BJ (cell line): ENCODE data around the gene PODXL. TPM values are rescaled to one million over a fixed set of nuclear protein-coding genes. Genes with fewer than 3 reads are reported as not detected.

Source experiments
- CTCF ChIA-PET: fragments of 350-600 bp; formaldehyde crosslinking; extraction: SDS; loops from one replicate; lab custom pipeline; 2021; ENCODE audit warnings: antibody characterized with exemption, inconsistent platforms; lab: Yijun Ruan, JAX
- POLR2A ChIA-PET: fragments of 300-600 bp; sonication (Branson Sonifier 250); formaldehyde crosslinking; extraction: SDS; loops from one replicate; lab custom pipeline; 2021; ENCODE audit warnings: antibody characterized with exemption; lab: Charles Lee
- DNase-seq: peaks from one replicate; pipeline ENCODE4 v3.0.0-alpha.2; 2011; ENCODE audit warnings: low read depth
- H3K27me3 ChIP-seq: 2 replicates; pipeline ENCODE4 v1.6.0; 2011; ENCODE audit warnings: low read length; ENCODE audit not compliant: control insufficient read depth, insufficient read depth
- H3K36me3 ChIP-seq: 2 replicates; pipeline ENCODE4 v1.5.1; 2011; ENCODE audit warnings: low read length; ENCODE audit not compliant: control insufficient read depth, insufficient read depth
- H3K4me3 ChIP-seq: 2 replicates; pipeline ENCODE4 v1.5.1; 2011; ENCODE audit warnings: low read depth, mild to moderate bottlenecking, control low read depth, low read length
- polyA plus RNA-seq: library from polyadenylated mRNA; depleted of rRNA; stranded (reverse); fragments of >200 nt; gene quantifications from 2 replicates; pipeline ENCODE4 v1.2.3, GENCODE V29; 2011
- TF ChIP-seq, protein P1 (sequence below): IDR thresholded peaks from 2 replicates; pipeline ENCODE4 v1.5.1; 2011; ENCODE audit warnings: low read depth, mild to moderate bottlenecking, control low read depth, inconsistent platforms, low read length, moderate library complexity; ENCODE audit not compliant: insufficient read depth

PODXL gene
- polyA plus RNA-seq, 1 experiment = 0.53 TPM

GRCh38 chr7:131495669-131496498 is 60.5 kb downstream of the PODXL start:
- DNase-seq = no peak
- H3K36me3 ChIP-seq = peaks cover 1% of the 10 kb centered on the region; the same call in 1 of the 2 replicates
- no peaks in the 10 kb centered on the region for H3K27me3 ChIP-seq
- POLR2A ChIA-PET = no interaction called here
- no peak overlapping the region for H3K4me3 ChIP-seq
- TF ChIP-seq, protein P1, sequence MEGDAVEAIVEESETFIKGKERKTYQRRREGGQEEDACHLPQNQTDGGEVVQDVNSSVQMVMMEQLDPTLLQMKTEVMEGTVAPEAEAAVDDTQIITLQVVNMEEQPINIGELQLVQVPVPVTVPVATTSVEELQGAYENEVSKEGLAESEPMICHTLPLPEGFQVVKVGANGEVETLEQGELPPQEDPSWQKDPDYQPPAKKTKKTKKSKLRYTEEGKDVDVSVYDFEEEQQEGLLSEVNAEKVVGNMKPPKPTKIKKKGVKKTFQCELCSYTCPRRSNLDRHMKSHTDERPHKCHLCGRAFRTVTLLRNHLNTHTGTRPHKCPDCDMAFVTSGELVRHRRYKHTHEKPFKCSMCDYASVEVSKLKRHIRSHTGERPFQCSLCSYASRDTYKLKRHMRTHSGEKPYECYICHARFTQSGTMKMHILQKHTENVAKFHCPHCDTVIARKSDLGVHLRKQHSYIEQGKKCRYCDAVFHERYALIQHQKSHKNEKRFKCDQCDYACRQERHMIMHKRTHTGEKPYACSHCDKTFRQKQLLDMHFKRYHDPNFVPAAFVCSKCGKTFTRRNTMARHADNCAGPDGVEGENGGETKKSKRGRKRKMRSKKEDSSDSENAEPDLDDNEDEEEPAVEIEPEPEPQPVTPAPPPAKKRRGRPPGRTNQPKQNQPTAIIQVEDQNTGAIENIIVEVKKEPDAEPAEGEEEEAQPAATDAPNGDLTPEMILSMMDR = no peak
- CTCF ChIA-PET = interaction anchor here (0.7 kb wide), 1 partner anchor 24 kb away, joined by 3 read pairs; no protein-coding TSS in a partner anchor

- POLR2A ChIA-PET = no interaction called here
- DNase-seq = no peak
- TF ChIP-seq, protein P1 = no peak
- Histone ChIP-seq H3K36me3 (peaks cover 1% of the 10 kb centered on the region; the same call in 1 of the 2 replicates), H3K4me3 (no peak overlapping the region), H3K27me3 (no peaks in the 10 kb centered on the region)
- CTCF ChIA-PET = interaction anchor here (1.0 to 2.0 kb wide), 3 partner anchors 13 to 43 kb away, joined by 3 to 7 read pairs (median 6); no protein-coding TSS in a partner anchor
These were observed 62.2 kb downstream of the PODXL start for GRCh38 chr7:131494182-131494581.

GRCh38 chr7:131493581-131493980 is 62.8 kb downstream of the PODXL start:
- ChIA-PET CTCF (interaction anchor here (1.0 to 2.0 kb wide), 3 partner anchors 13 to 44 kb away, joined by 3 to 7 read pairs (median 6); no protein-coding TSS in a partner anchor), POLR2A (no interaction called here)
- H3K4me3 ChIP-seq = no peak overlapping the region
- DNase-seq = no peak
- H3K36me3 ChIP-seq = peaks cover 1% of the 10 kb centered on the region; the same call in 1 of the 2 replicates
- TF ChIP-seq, protein P1 = no peak
- H3K27me3 ChIP-seq = no peaks in the 10 kb centered on the region

DNA sequence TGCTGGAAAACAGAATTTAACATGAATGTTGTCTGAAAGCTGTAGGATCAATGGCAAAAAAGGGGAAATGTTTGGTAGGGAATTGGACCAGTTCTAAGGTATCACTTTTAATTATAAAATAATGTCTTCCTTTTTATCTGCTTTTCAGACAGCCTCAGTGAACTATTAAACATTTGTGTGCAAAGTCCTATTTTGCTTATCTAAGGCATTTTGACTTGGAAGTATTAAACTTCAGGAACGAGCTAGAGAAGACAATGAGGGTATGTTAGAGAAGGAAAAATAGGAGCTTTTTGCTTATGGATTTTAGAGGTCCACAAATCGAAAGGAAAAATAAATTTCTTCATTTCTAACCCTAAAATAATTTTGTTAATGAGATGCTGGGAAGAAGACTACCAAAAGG is 63.3 kb downstream of the PODXL start:
- POLR2A ChIA-PET = no interaction called here
- Histone ChIP-seq H3K27me3 (no peaks in the 10 kb centered on the region), H3K36me3 (peaks cover 1% of the 10 kb centered on the region; the same call in 1 of the 2 replicates), H3K4me3 (no peak overlapping the region)
- TF ChIP-seq, protein P1 = no peak
- no peak for DNase-seq
- CTCF ChIA-PET = interaction anchor here (2.0 kb wide), 1 partner anchor 20 kb away, joined by 7 read pairs; no protein-coding TSS in a partner anchor

DNA sequence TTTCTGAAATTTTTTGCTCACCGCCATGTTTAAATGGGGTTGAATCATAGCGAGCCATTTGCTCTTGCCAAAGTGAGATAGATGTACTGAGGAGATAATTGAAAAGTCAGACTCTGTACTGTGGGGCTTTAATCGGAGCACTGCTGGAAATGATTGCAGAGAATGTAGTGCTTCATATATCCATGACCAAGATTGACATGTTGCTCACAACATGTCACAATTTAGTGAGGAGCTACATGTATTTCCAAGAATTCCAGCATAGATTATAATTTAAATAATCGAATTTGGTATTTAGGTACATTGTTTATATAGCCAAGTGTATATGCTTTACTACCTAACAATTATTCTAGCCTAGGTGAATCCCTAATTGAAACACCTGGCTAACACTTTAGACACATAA is 66.5 kb downstream of the PODXL start:
- TF ChIP-seq, protein P1 = no peak
- POLR2A ChIA-PET = interaction anchor here (0.6 kb wide), 2 partner anchors 17 to 337 kb away, joined by 3 to 5 read pairs; no protein-coding TSS in a partner anchor
- Histone ChIP-seq H3K27me3 (no peaks in the 10 kb centered on the region), H3K36me3 (peaks cover 3% of the 10 kb centered on the region; the same call in 1 of the 2 replicates), H3K4me3 (no peak overlapping the region)
- CTCF ChIA-PET = interaction anchor here (3.8 kb wide), 1 partner anchor 18 kb away, joined by 17 read pairs; no protein-coding TSS in a partner anchor
- DNase-seq = no peak
